GM12878 (cell line): ENCODE measurements around the gene OMD. TPM values are rescaled to one million over a fixed set of nuclear protein-coding genes. Genes with fewer than 3 reads are reported as not detected.

ENCODE experiments used
- ATAC-seq: fragments of 200-7000 bp; cut with Tn5 transposase; 3 replicates; pipeline ENCODE4 v1.9.1; 2020; ENCODE audit warnings: mild to moderate bottlenecking, moderate library complexity
- BruUV-seq: library from RNA; stranded (reverse); fragments of 400-500 nt; replicated peaks from 2 replicates; lab custom pipeline; 2021; lab: Mats Ljungman, UMichigan
- CTCF ChIA-PET: fragments of 300-600 bp; sonication (Branson Sonifier 250); formaldehyde crosslinking; extraction: SDS; loops from one replicate; lab custom pipeline; 2021; ENCODE audit warnings: inconsistent platforms; lab: Yijun Ruan, JAX
- POLR2A ChIA-PET: fragments of 350-600 bp; formaldehyde crosslinking; extraction: SDS; loops from one replicate; lab custom pipeline; 2021; ENCODE audit warnings: inconsistent platforms; lab: Charles Lee
- RAD21 ChIA-PET: fragments of 300-600 bp; sonication (Branson Sonifier 250); formaldehyde crosslinking; loops from one replicate; lab custom pipeline; 2023; ENCODE audit warnings: antibody characterized with exemption; ENCODE audit not compliant: unreplicated experiment; lab: Charles Lee
- SMC1A ChIA-PET: fragments of 300-600 bp; sonication (Branson Sonifier 250); formaldehyde crosslinking; loops from one replicate; lab custom pipeline; 2023; ENCODE audit not compliant: unreplicated experiment, uncharacterized antibody; lab: Charles Lee
- DNase-seq: peaks from one replicate; pipeline ENCODE4 v3.0.0-alpha.2; 2011; ENCODE audit warnings: low read depth, low spot score
- FAIRE-seq: peaks from 3 replicates; lab custom pipeline; 2011; peaks lifted over from hg19 to GRCh38; lab: Jason Lieb, UNC
- H2AFZ ChIP-seq: 2 replicates; pipeline ENCODE4 v1.6.0; 2011; ENCODE audit warnings: low read depth, low read length, control low read depth; ENCODE audit not compliant: control insufficient read depth
- H3K27ac ChIP-seq: 2 replicates; pipeline ENCODE4 v1.5.1; 2011; ENCODE audit warnings: control low read depth; ENCODE audit not compliant: control insufficient read depth, insufficient read depth
- H3K27me3 ChIP-seq, 2 experiments: replicated peaks in 1 of 2; 2 replicates each; pipeline versions ENCODE4 v1.6.0 to v1.6.1; 2011; ENCODE audit warnings: low read length in 1 of 2; ENCODE audit not compliant: control insufficient read depth in 2 of 2, insufficient read depth in 2 of 2
- H3K36me3 ChIP-seq, 2 experiments: 2 replicates each; pipeline ENCODE4 v1.5.1; 2011; ENCODE audit warnings: low read length in 1 of 2; ENCODE audit not compliant: control insufficient read depth in 2 of 2, insufficient read depth in 2 of 2
- H3K4me1 ChIP-seq: 2 replicates; pipeline ENCODE4 v1.6.1; 2011; ENCODE audit warnings: mild to moderate bottlenecking, low read length, moderate library complexity, mixed read lengths; ENCODE audit not compliant: control insufficient read depth, insufficient read depth
- H3K4me2 ChIP-seq: 2 replicates; pipeline ENCODE4 v1.6.0; 2011; ENCODE audit warnings: control low read depth; ENCODE audit not compliant: control insufficient read depth, insufficient read depth
- H3K4me3 ChIP-seq: fragments of 200-600 bp; sonication (generic); 2 replicates; pipeline ENCODE4 v1.5.1; 2016
- H3K79me2 ChIP-seq: 2 replicates; pipeline ENCODE4 v1.6.0; 2011; ENCODE audit warnings: low read length; ENCODE audit not compliant: control insufficient read depth, insufficient read depth
- H3K9ac ChIP-seq: 2 replicates; pipeline ENCODE4 v1.8.0; 2011; ENCODE audit warnings: low read length, control low read depth, mixed read lengths; ENCODE audit not compliant: control insufficient read depth, insufficient read depth
- H3K9me3 ChIP-seq: replicated peaks from 3 replicates; pipeline ENCODE4 v1.5.1; 2011; ENCODE audit warnings: mild to moderate bottlenecking, low read length; ENCODE audit not compliant: control insufficient read depth, insufficient read depth
- H4K20me1 ChIP-seq: 2 replicates; pipeline ENCODE4 v1.6.0; 2011; ENCODE audit not compliant: control insufficient read depth, insufficient read depth
- CHD2 ChIP-seq: IDR thresholded peaks from 2 replicates; pipeline ENCODE4 v1.6.1; 2011; ENCODE audit warnings: low read depth, low read length, improper control_type of control experiment, borderline replicate concordance
- CHD4 ChIP-seq: fragments of 200-600 bp; sonication (generic); IDR thresholded peaks from 2 replicates; pipeline ENCODE4 v1.6.1; 2016; ENCODE audit warnings: mild to moderate bottlenecking
- CREB1 ChIP-seq: IDR thresholded peaks from 2 replicates; pipeline ENCODE4 v1.6.1; 2012; ENCODE audit warnings: low read depth, mild to moderate bottlenecking, inconsistent platforms
- ESRRA ChIP-seq: IDR thresholded peaks from 2 replicates; pipeline ENCODE4 v1.6.1; 2012; ENCODE audit warnings: mild to moderate bottlenecking, low read length, improper control_type of control experiment
- HCFC1 ChIP-seq: fragments of 150-350 bp; IDR thresholded peaks from 2 replicates; pipeline ENCODE4 v1.6.1; 2014; ENCODE audit warnings: low read length
- KDM1A ChIP-seq: fragments of 200-600 bp; sonication (generic); IDR thresholded peaks from 2 replicates; pipeline ENCODE4 v1.6.1; 2016; ENCODE audit warnings: borderline replicate concordance
- MYC ChIP-seq: IDR thresholded peaks from 2 replicates; pipeline ENCODE4 v1.6.1; 2011; ENCODE audit warnings: mild to moderate bottlenecking, low read length, moderate library complexity, inconsistent platforms; ENCODE audit not compliant: insufficient read depth, insufficient replicate concordance, insufficient read length, severe bottlenecking
- NRF1 ChIP-seq: conservative IDR thresholded peaks from 2 replicates; pipeline ENCODE4 v1.6.1; 2011; ENCODE audit warnings: mild to moderate bottlenecking, low read depth, low read length, improper control_type of control experiment
- POLR2AphosphoS2 ChIP-seq: IDR thresholded peaks from 2 replicates; pipeline ENCODE4 v1.6.1; 2011; ENCODE audit warnings: low read depth, mild to moderate bottlenecking, low read length, improper control_type of control experiment, moderate library complexity
- SMAD5 ChIP-seq: IDR thresholded peaks from 2 replicates; pipeline ENCODE4 v1.6.1; 2016; ENCODE audit warnings: antibody characterized with exemption, low read depth
- SPI1 ChIP-seq: IDR thresholded peaks from 2 replicates; pipeline ENCODE4 v1.6.1; 2011; ENCODE audit warnings: low read depth, mild to moderate bottlenecking, low read length, moderate library complexity, borderline replicate concordance; ENCODE audit not compliant: insufficient read depth
- TCF3 ChIP-seq: IDR thresholded peaks from 2 replicates; pipeline ENCODE4 v1.6.1; 2012; ENCODE audit warnings: low read depth, mild to moderate bottlenecking, low read length, borderline replicate concordance; ENCODE audit not compliant: insufficient read depth
- ZBED1 ChIP-seq: IDR thresholded peaks from 2 replicates; pipeline ENCODE4 v1.6.1; 2016; ENCODE audit warnings: borderline replicate concordance
- ZNF274 ChIP-seq: IDR thresholded peaks from one replicate; pipeline ENCODE4 v1.8.0; 2011; ENCODE audit not compliant: insufficient read length, insufficient read depth
- WGBS: methylation state at CpG from one replicate; pipeline ENCODE4 v1.1.6; 2016; ENCODE audit warnings: low lambda C conversion rate; ENCODE audit not compliant: insufficient replicate concordance, insufficient coverage; ENCODE audit errors: missing lambda C conversion rate; 5-methylcytosine and 5-hydroxymethylcytosine counted together
- in situ Hi-C: fragments of 300-500 bp; cut with MboI; formaldehyde crosslinking; loops from 9 replicates; pipeline ENCODE4 v1.14.3; 2018; ENCODE audit warnings: mixed read lengths
- intact Hi-C: fragments of 100-400 bp; cut with micrococcal nuclease; formaldehyde crosslinking; loops from one replicate; pipeline ENCODE4 v1.14.2; 2022; ENCODE audit not compliant: unreplicated experiment
- polyA plus RNA-seq, 11 experiments: library from polyadenylated mRNA; depleted of rRNA in 4 of 11; unstranded in 6 of 11; stranded (reverse) in 5 of 11; fragments of >200 nt; fragmentation: Nextera tagmentation in 4 of 11; fragmentation: Illumina TruSeq in 1 of 11; extraction: Ambion mirVana in 4 of 11; extraction: Trizol in 1 of 11; gene quantifications; 1 replicate in 1 of 11; 2 replicates in 10 of 11; pipeline versions ENCODE4 v1.2.1 to v1.2.3, GENCODE V29; 2011 to 2016; ENCODE audit warnings: inconsistent platforms in 2 of 11, missing spikeins in 2 of 11, low read depth in 1 of 11
- total RNA-seq, 4 experiments: library from RNA; depleted of rRNA in 3 of 4; stranded (reverse); fragments of >200 nt in 3 of 4; fragmentation: Illumina TruSeq in 1 of 4; extraction: Trizol in 1 of 4; gene quantifications; 2 replicates each; pipeline versions ENCODE4 v1.2.1 to v1.2.3, GENCODE V29; 2013 to 2021
- TF ChIP-seq, protein P1 (sequence below): fragments of 450-650 bp; IDR thresholded peaks from 2 replicates; pipeline ENCODE4 v1.6.1; 2016; ENCODE audit warnings: mild to moderate bottlenecking, moderate library complexity, borderline replicate concordance

Gene OMD
- total and polyA plus RNA-seq, 10 of the 15 experiments (the other 5 are each of a cell fraction or from before 2014, with no cell fraction given), result 0.08 to 0.70 (median 0.57) TPM; not detected in 7

- H3K36me3 ChIP-seq, result no peaks in the 10 kb centered on the region
- BruUV-seq, result no TSS peak
- in situ Hi-C loops, result no loop called here
- WGBS, result 76% methylated on average over 2 of the region's 2 CpGs
- H3K9me3 ChIP-seq, result no peaks in the 10 kb centered on the region
- POLR2A ChIA-PET, result no interaction called here
- no peak for FAIRE-seq
- ATAC-seq, result no peak
- DNase-seq, result no peak
- H3K9ac ChIP-seq, result no peak overlapping the region
- no peaks in the 10 kb centered on the region for H4K20me1 ChIP-seq
- no peak for TF ChIP-seq CHD4
- TF ChIP-seq ZBED1, result no peak
- no peak for TF ChIP-seq KDM1A
- TF ChIP-seq NRF1, result no peak
- TF ChIP-seq ZNF274, result no peak
- TF ChIP-seq SMAD5, result no peak
- TF ChIP-seq, protein P1, sequence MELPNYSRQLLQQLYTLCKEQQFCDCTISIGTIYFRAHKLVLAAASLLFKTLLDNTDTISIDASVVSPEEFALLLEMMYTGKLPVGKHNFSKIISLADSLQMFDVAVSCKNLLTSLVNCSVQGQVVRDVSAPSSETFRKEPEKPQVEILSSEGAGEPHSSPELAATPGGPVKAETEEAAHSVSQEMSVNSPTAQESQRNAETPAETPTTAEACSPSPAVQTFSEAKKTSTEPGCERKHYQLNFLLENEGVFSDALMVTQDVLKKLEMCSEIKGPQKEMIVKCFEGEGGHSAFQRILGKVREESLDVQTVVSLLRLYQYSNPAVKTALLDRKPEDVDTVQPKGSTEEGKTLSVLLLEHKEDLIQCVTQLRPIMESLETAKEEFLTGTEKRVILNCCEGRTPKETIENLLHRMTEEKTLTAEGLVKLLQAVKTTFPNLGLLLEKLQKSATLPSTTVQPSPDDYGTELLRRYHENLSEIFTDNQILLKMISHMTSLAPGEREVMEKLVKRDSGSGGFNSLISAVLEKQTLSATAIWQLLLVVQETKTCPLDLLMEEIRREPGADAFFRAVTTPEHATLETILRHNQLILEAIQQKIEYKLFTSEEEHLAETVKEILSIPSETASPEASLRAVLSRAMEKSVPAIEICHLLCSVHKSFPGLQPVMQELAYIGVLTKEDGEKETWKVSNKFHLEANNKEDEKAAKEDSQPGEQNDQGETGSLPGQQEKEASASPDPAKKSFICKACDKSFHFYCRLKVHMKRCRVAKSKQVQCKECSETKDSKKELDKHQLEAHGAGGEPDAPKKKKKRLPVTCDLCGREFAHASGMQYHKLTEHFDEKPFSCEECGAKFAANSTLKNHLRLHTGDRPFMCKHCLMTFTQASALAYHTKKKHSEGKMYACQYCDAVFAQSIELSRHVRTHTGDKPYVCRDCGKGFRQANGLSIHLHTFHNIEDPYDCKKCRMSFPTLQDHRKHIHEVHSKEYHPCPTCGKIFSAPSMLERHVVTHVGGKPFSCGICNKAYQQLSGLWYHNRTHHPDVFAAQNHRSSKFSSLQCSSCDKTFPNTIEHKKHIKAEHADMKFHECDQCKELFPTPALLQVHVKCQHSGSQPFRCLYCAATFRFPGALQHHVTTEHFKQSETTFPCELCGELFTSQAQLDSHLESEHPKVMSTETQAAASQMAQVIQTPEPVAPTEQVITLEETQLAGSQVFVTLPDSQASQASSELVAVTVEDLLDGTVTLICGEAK, result no peak
- TF ChIP-seq TCF3, result no peak
- TF ChIP-seq HCFC1, result no peak
- TF ChIP-seq SPI1, result no peak
- TF ChIP-seq CREB1, result no peak
- no peak for TF ChIP-seq POLR2AphosphoS2
- no peak for TF ChIP-seq ESRRA
- TF ChIP-seq MYC, result no peak
- TF ChIP-seq CHD2, result no peak
- no peak overlapping the region for H3K4me2 ChIP-seq
- H3K4me3 ChIP-seq, result no peak overlapping the region
- intact Hi-C loops, result no loop called here
- CTCF ChIA-PET, result interaction anchor here (0.6 to 1.4 kb wide), 3 partner anchors 9 to 286 kb away, joined by 3 to 4 read pairs (median 3); no protein-coding TSS in a partner anchor
- H2AFZ ChIP-seq, result no peak overlapping the region
- no peaks in the 10 kb centered on the region for H3K79me2 ChIP-seq
- no peaks in the 10 kb centered on the region for H3K27me3 ChIP-seq
- H3K4me1 ChIP-seq, result no peaks in the 10 kb centered on the region
- H3K27ac ChIP-seq, result no peak overlapping the region
- SMC1A ChIA-PET, result interaction anchor here (1.1 kb wide), 1 partner anchor 111 kb away, joined by 3 read pairs; no protein-coding TSS in a partner anchor
- RAD21 ChIA-PET, result no interaction called here
Measured at GRCh38 chr9:92425474-92425873, 1.2 kb upstream of the OMD start.
